HCT116 (cell line): ENCODE results near the gene GIMAP8. TPM values are rescaled to one million over a fixed set of nuclear protein-coding genes. Genes with fewer than 3 reads are reported as not detected.

ENCODE experiments used
- ATAC-seq: fragments of 200-7000 bp; cut with Tn5 transposase; 2 replicates; pipeline ENCODE4 v1.9.1; 2020; ENCODE audit warnings: mild to moderate bottlenecking, moderate library complexity
- BruUV-seq: library from RNA; stranded (reverse); fragments of 400-500 nt; replicated peaks from 2 replicates; lab custom pipeline; 2021; lab: Mats Ljungman, UMichigan
- CTCF ChIA-PET: fragments of 300-600 bp; sonication (Branson Sonifier 250); formaldehyde crosslinking; loops from one replicate; lab custom pipeline; 2021; ENCODE audit warnings: antibody characterized with exemption; lab: Charles Lee
- POLR2A ChIA-PET: fragments of 300-600, 350-600 bp; sonication (Branson Sonifier 250); formaldehyde crosslinking; loops from one replicate; lab custom pipeline; 2021; ENCODE audit warnings: antibody characterized with exemption; lab: Charles Lee
- RAD21 ChIA-PET, 2 experiments: fragments of 300-600 bp; sonication (Branson Sonifier 250); formaldehyde crosslinking; loops; one replicate each; lab custom pipeline; 2023; ENCODE audit warnings: low total read pairs in 2 of 2; ENCODE audit not compliant: uncharacterized antibody in 2 of 2, unreplicated experiment in 2 of 2, low non-redundant PET in 1 of 2; lab: Charles Lee
- DNase-seq: peaks from one replicate; pipeline ENCODE4 v3.0.0-alpha.2; 2010; ENCODE audit warnings: low read depth, low spot score
- H2AFZ ChIP-seq: fragments of 200-600 bp; shearing (Covaris generic), sonication (generic); 2 replicates; pipeline ENCODE4 v1.6.1; 2017; ENCODE audit warnings: low read depth, mixed run types, mixed read lengths, antibody characterized with exemption, low read length; ENCODE audit not compliant: poor library complexity, severe bottlenecking
- H3K27ac ChIP-seq: 2 replicates; pipeline ENCODE4 v1.5.1; 2012; ENCODE audit warnings: low read depth, low read length
- H3K27me3 ChIP-seq: fragments of 200-600 bp; sonication (generic); 2 replicates; pipeline ENCODE4 v1.6.1; 2016; ENCODE audit warnings: mixed run types, low read length, mixed read lengths; ENCODE audit not compliant: insufficient read depth
- H3K36me3 ChIP-seq, 2 experiments: fragments of 200-500 bp in 1 of 2; fragments of 200-600 bp in 1 of 2; sonication (Bioruptor generic) in 1 of 2; sonication (generic) in 1 of 2; 2 replicates each; pipeline versions ENCODE4 v1.5.1 to v1.6.1; 2014 to 2016; ENCODE audit warnings: low read length in 2 of 2, inconsistent platforms in 1 of 2, mixed read lengths in 1 of 2, mixed run types in 1 of 2; ENCODE audit not compliant: insufficient read depth in 2 of 2, control insufficient read depth in 1 of 2
- H3K4me1 ChIP-seq, 2 experiments: fragments of 200-600 bp in 1 of 2; sonication (generic) in 1 of 2; 2 replicates each; pipeline versions ENCODE4 v1.5.1 to v1.6.1; 2012 to 2017; ENCODE audit warnings: low read length in 2 of 2, inconsistent platforms in 1 of 2, mild to moderate bottlenecking in 1 of 2, mixed read lengths in 1 of 2, mixed run types in 1 of 2, moderate library complexity in 1 of 2; ENCODE audit not compliant: insufficient read depth in 2 of 2, control insufficient read depth in 1 of 2
- H3K4me2 ChIP-seq: fragments of 200-600 bp; sonication (generic); 2 replicates; pipeline ENCODE4 v1.6.1; 2017; ENCODE audit warnings: mixed run types, low read length, mixed read lengths
- H3K4me3 ChIP-seq, 2 experiments: fragments of 200-600 bp in 1 of 2; sonication (generic) in 1 of 2; replicated peaks in 1 of 2; 2 replicates each; pipeline ENCODE4 v1.5.1; 2011 to 2016; ENCODE audit warnings: low read length in 2 of 2, control low read depth in 1 of 2, low read depth in 1 of 2, mild to moderate bottlenecking in 1 of 2, mixed read lengths in 1 of 2, mixed run types in 1 of 2
- H3K79me2 ChIP-seq: fragments of 200-600 bp; sonication (generic); 2 replicates; pipeline ENCODE4 v1.6.1; 2017; ENCODE audit warnings: mild to moderate bottlenecking, mixed run types, low read length, moderate library complexity, mixed read lengths; ENCODE audit not compliant: insufficient read depth
- H3K9ac ChIP-seq: fragments of 200-600 bp; sonication (generic); 2 replicates; pipeline ENCODE4 v1.6.1; 2016; ENCODE audit warnings: low read length, mixed read lengths
- H3K9me2 ChIP-seq: fragments of 200-600 bp; sonication (generic), shearing (Covaris generic); 2 replicates; pipeline ENCODE4 v1.6.1; 2017; ENCODE audit warnings: mixed run types, mild to moderate bottlenecking, moderate library complexity; ENCODE audit not compliant: insufficient read depth
- H3K9me3 ChIP-seq, 2 experiments: fragments of 200-500 bp in 1 of 2; fragments of 200-600 bp in 1 of 2; sonication (Bioruptor generic) in 1 of 2; sonication (generic) in 1 of 2; 2 replicates each; pipeline ENCODE4 v1.6.1; 2014 to 2017; ENCODE audit warnings: low read length in 2 of 2, mixed read lengths in 2 of 2, inconsistent platforms in 1 of 2, low read depth in 1 of 2, mild to moderate bottlenecking in 1 of 2, mixed run types in 1 of 2, moderate library complexity in 1 of 2; ENCODE audit not compliant: control insufficient read depth in 1 of 2, insufficient read depth in 1 of 2
- H4K20me1 ChIP-seq: fragments of 200-600 bp; sonication (generic), shearing (Covaris generic); 2 replicates; pipeline ENCODE4 v1.6.1; 2017; ENCODE audit warnings: mixed run types, mild to moderate bottlenecking, moderate library complexity; ENCODE audit not compliant: insufficient read depth
- ATF3 ChIP-seq: IDR thresholded peaks from 2 replicates; pipeline ENCODE4 v1.6.1; 2012
- CEBPB ChIP-seq: IDR thresholded peaks from 2 replicates; pipeline ENCODE4 v1.6.1; 2012; ENCODE audit warnings: low read depth
- EGR1 ChIP-seq: IDR thresholded peaks from 2 replicates; pipeline ENCODE4 v1.6.1; 2012; ENCODE audit warnings: low read depth
- ELF1 ChIP-seq: IDR thresholded peaks from 2 replicates; pipeline ENCODE4 v1.6.1; 2012; ENCODE audit warnings: low read depth, borderline replicate concordance
- EZH2 ChIP-seq: fragments of 200-600 bp; sonication (generic); IDR thresholded peaks from 2 replicates; pipeline ENCODE4 v1.6.1; 2017; ENCODE audit warnings: antibody characterized with exemption, mixed run types
- EZH2phosphoT487 ChIP-seq: fragments of 200-600 bp; IDR thresholded peaks from 2 replicates; pipeline ENCODE4 v1.6.1; 2018; ENCODE audit warnings: antibody characterized with exemption, borderline replicate concordance
- JUND ChIP-seq: IDR thresholded peaks from 2 replicates; pipeline ENCODE4 v1.6.1; 2012
- POLR2AphosphoS5 ChIP-seq: IDR thresholded peaks from 2 replicates; pipeline ENCODE4 v1.6.1; 2011; ENCODE audit warnings: mild to moderate bottlenecking, low read depth, low read length, moderate library complexity
- RAD21 ChIP-seq: IDR thresholded peaks from 2 replicates; pipeline ENCODE4 v1.6.1; 2012; ENCODE audit warnings: low read depth, mild to moderate bottlenecking
- SIN3A ChIP-seq: IDR thresholded peaks from 2 replicates; pipeline ENCODE4 v1.6.1; 2012; ENCODE audit warnings: low read depth
- SRF ChIP-seq: IDR thresholded peaks from 2 replicates; pipeline ENCODE4 v1.6.1; 2012; ENCODE audit warnings: low read depth
- TCF7L2 ChIP-seq: IDR thresholded peaks from 2 replicates; pipeline ENCODE4 v1.7.0; 2011; ENCODE audit warnings: borderline replicate concordance, inconsistent platforms; ENCODE audit not compliant: insufficient read depth, insufficient read length; ENCODE audit errors: extremely low read depth
- YY1 ChIP-seq: IDR thresholded peaks from 2 replicates; pipeline ENCODE4 v1.6.1; 2011; ENCODE audit warnings: low read length, low read depth, moderate library complexity, mild to moderate bottlenecking; ENCODE audit not compliant: insufficient replicate concordance; ENCODE audit errors: extremely low read depth
- ZBTB33 ChIP-seq: IDR thresholded peaks from 2 replicates; pipeline ENCODE4 v1.6.1; 2011; ENCODE audit warnings: mild to moderate bottlenecking, low read length, moderate library complexity; ENCODE audit not compliant: insufficient replicate concordance; ENCODE audit errors: extremely low read depth
- ZFX ChIP-seq: fragments of 450-650 bp; IDR thresholded peaks from 2 replicates; pipeline ENCODE4 v1.6.1; 2017
- intact Hi-C: fragments of 100-400 bp; cut with micrococcal nuclease; formaldehyde crosslinking; loops from 2 replicates; pipeline ENCODE4 v1.10.0; 2022
- total RNA-seq: library from RNA; stranded (reverse); gene quantifications from one replicate; pipeline ENCODE4 v1.2.1, GENCODE V29; 2021; ENCODE audit not compliant: unreplicated experiment
- TF ChIP-seq, protein P1 (sequence below), 3 experiments: fragments of 200-600 bp in 1 of 3; sonication (generic) in 1 of 3; IDR thresholded peaks in 2 of 3; conservative IDR thresholded peaks in 1 of 3; 2 replicates each; pipeline ENCODE4 v1.5.1; 2012 to 2017; ENCODE audit warnings: low read depth in 2 of 3, low read length in 2 of 3, antibody characterized with exemption in 1 of 3, borderline replicate concordance in 1 of 3, control low read depth in 1 of 3, mild to moderate bottlenecking in 1 of 3, mixed read lengths in 1 of 3, mixed run types in 1 of 3, moderate library complexity in 1 of 3; ENCODE audit not compliant: insufficient read depth in 1 of 3
- TF ChIP-seq, protein P2 (sequence below): IDR thresholded peaks from 2 replicates; pipeline ENCODE4 v1.6.1; 2012

GIMAP8 gene
- total RNA-seq, 1 experiment from 2014 or later: 0.15 TPM

GRCh38 chr7:150514748-150515222 is 64.4 kb downstream of the GIMAP8 start, which contains the start of gene GIMAP7 (continued):
- TF ChIP-seq, protein P1, sequence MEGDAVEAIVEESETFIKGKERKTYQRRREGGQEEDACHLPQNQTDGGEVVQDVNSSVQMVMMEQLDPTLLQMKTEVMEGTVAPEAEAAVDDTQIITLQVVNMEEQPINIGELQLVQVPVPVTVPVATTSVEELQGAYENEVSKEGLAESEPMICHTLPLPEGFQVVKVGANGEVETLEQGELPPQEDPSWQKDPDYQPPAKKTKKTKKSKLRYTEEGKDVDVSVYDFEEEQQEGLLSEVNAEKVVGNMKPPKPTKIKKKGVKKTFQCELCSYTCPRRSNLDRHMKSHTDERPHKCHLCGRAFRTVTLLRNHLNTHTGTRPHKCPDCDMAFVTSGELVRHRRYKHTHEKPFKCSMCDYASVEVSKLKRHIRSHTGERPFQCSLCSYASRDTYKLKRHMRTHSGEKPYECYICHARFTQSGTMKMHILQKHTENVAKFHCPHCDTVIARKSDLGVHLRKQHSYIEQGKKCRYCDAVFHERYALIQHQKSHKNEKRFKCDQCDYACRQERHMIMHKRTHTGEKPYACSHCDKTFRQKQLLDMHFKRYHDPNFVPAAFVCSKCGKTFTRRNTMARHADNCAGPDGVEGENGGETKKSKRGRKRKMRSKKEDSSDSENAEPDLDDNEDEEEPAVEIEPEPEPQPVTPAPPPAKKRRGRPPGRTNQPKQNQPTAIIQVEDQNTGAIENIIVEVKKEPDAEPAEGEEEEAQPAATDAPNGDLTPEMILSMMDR (IDR thresholded peaks at IDR 0.05 in 2 of 3, conservative IDR thresholded peaks at IDR 0.05 in 1 of 3; ENCODE audit: borderline replicate concordance in 1 of 3, insufficient read depth in 1 of 3, low read depth in 2 of 3, low read length in 2 of 3): no peak

GRCh38 chr7:150515248-150516147 is 65.1 kb downstream of the GIMAP8 start:
- no peak for ATAC-seq
- TF ChIP-seq SRF (no peak), ATF3 (no peak), SIN3A (no peak), EZH2 (no peak), TCF7L2 (no peak), RAD21 (no peak), YY1 (no peak), JUND (no peak), CEBPB (no peak), ZBTB33 (no peak), EGR1 (no peak), EZH2phosphoT487 (no peak), ELF1 (no peak), ZFX (no peak), POLR2AphosphoS5 (no peak)
- TF ChIP-seq, protein P2, sequence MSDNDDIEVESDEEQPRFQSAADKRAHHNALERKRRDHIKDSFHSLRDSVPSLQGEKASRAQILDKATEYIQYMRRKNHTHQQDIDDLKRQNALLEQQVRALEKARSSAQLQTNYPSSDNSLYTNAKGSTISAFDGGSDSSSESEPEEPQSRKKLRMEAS: no peak

More at GRCh38 chr7:150515248-150516147, 65.1 kb downstream of the GIMAP8 start:
- no peak for DNase-seq
- no peak overlapping the region for H3K27ac ChIP-seq
- H3K9me3 ChIP-seq: no peaks in the 10 kb centered on the region
- H3K4me1 ChIP-seq: no peaks in the 10 kb centered on the region
- intact Hi-C loops: no loop called here
- H3K27me3 ChIP-seq: peaks cover 43% of the 10 kb centered on the region
- ChIA-PET CTCF (no interaction called here), RAD21 (no interaction called here), POLR2A (no interaction called here)
- H3K4me2 ChIP-seq: no peak overlapping the region
- H3K9me2 ChIP-seq: no peaks in the 10 kb centered on the region
- H3K9ac ChIP-seq: no peak overlapping the region
- H4K20me1 ChIP-seq: no peaks in the 10 kb centered on the region
- no peak overlapping the region for H2AFZ ChIP-seq
- no TSS peak for BruUV-seq
- no peaks in the 10 kb centered on the region for H3K36me3 ChIP-seq
- no peak overlapping the region for H3K4me3 ChIP-seq
- H3K79me2 ChIP-seq: no peaks in the 10 kb centered on the region
